Testis (tissue), 2 donors: ENCODE results near the gene P2RY6.

ENCODE experiments used
- POLR2A ChIP-seq: fragments of 450-650 bp; IDR thresholded peaks from one replicate; pipeline ENCODE4 v1.6.1; 2017; ENCODE audit warnings: antibody characterized with exemption, mild to moderate bottlenecking, moderate library complexity
- TF ChIP-seq, protein P1 (sequence below), 3 experiments: fragments of 450-650 bp in 2 of 3; fragments of 200-600 bp in 1 of 3; sonication (generic) in 1 of 3; IDR thresholded peaks; one replicate each; pipeline ENCODE4 v1.5.1; 2016 to 2019; ENCODE audit warnings: antibody characterized with exemption in 3 of 3, mild to moderate bottlenecking in 2 of 3, moderate library complexity in 1 of 3

DNA sequence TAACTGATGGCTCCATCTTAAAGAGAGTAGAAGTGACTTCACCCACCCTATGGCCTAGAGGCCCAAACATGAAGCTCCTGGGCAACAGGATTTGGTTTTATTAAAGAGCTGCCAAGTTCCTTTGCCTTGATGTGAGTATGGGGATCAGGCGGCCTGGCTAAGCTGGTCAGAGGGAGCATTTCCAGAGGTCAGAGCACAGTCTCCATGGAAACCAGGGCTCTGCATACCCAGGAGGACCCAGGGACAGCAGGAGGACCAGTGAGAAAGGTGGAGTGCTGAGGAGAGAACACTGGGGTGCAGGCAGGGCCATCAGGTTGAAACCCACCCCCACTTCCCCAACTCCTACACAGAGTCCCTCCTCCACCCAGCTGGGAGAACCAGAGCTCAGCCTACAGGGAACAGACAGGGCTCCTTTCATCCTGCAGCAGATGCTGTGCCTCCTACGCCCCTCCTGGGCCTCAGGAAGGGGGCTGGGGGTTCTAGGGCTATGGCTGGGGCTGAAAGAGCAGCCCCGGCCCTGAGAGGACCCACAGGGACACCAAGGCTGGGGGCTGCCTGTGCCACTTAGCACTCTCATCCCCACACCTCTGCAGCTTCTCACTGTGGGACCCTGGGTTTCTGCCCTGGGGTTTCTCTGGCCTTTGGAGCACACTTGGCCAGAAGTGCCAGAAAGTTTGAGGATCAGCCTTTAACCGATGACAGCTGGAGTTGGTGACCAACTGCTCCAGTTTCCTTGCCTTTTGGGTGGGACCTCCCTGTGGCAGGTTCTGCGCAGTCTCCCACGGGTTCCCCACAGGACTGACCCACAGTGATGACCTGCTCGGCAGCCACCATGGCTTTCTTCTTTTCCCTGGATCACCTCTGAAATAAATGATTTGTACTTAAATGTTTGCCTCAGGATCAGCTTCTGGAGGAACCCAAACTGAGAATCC lies 13.8 kb upstream of the P2RY6 start:
- TF ChIP-seq, protein P1, sequence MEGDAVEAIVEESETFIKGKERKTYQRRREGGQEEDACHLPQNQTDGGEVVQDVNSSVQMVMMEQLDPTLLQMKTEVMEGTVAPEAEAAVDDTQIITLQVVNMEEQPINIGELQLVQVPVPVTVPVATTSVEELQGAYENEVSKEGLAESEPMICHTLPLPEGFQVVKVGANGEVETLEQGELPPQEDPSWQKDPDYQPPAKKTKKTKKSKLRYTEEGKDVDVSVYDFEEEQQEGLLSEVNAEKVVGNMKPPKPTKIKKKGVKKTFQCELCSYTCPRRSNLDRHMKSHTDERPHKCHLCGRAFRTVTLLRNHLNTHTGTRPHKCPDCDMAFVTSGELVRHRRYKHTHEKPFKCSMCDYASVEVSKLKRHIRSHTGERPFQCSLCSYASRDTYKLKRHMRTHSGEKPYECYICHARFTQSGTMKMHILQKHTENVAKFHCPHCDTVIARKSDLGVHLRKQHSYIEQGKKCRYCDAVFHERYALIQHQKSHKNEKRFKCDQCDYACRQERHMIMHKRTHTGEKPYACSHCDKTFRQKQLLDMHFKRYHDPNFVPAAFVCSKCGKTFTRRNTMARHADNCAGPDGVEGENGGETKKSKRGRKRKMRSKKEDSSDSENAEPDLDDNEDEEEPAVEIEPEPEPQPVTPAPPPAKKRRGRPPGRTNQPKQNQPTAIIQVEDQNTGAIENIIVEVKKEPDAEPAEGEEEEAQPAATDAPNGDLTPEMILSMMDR (IDR thresholded peaks at IDR 0.05), result no peak
- no peak for TF ChIP-seq POLR2A
